HCT116 (cell line): Measurements from ENCODE around the gene CAMTA2. TPM values are rescaled to one million over a fixed set of nuclear protein-coding genes. Genes with fewer than 3 reads are reported as not detected.
A peak's percentile ranks its signal among the peaks of the same experiment; 100 is the strongest.

Experiments
- ATAC-seq: fragments of 200-7000 bp; cut with Tn5 transposase; 2 replicates; pipeline ENCODE4 v1.9.1; 2020; ENCODE audit warnings: mild to moderate bottlenecking, moderate library complexity
- BruUV-seq: library from RNA; stranded (reverse); fragments of 400-500 nt; replicated peaks from 2 replicates; lab custom pipeline; 2021; lab: Mats Ljungman, UMichigan
- CTCF ChIA-PET: fragments of 300-600 bp; sonication (Branson Sonifier 250); formaldehyde crosslinking; loops from one replicate; lab custom pipeline; 2021; ENCODE audit warnings: antibody characterized with exemption; lab: Charles Lee
- POLR2A ChIA-PET: fragments of 300-600, 350-600 bp; sonication (Branson Sonifier 250); formaldehyde crosslinking; loops from one replicate; lab custom pipeline; 2021; ENCODE audit warnings: antibody characterized with exemption; lab: Charles Lee
- RAD21 ChIA-PET, 2 experiments: fragments of 300-600 bp; sonication (Branson Sonifier 250); formaldehyde crosslinking; loops; one replicate each; lab custom pipeline; 2023; ENCODE audit warnings: low total read pairs in 2 of 2; ENCODE audit not compliant: uncharacterized antibody in 2 of 2, unreplicated experiment in 2 of 2, low non-redundant PET in 1 of 2; lab: Charles Lee
- DNase-seq: peaks from one replicate; pipeline ENCODE4 v3.0.0-alpha.2; 2010; ENCODE audit warnings: low read depth, low spot score
- H2AFZ ChIP-seq: fragments of 200-600 bp; shearing (Covaris generic), sonication (generic); 2 replicates; pipeline ENCODE4 v1.6.1; 2017; ENCODE audit warnings: low read depth, mixed run types, mixed read lengths, antibody characterized with exemption, low read length; ENCODE audit not compliant: poor library complexity, severe bottlenecking
- H3K27ac ChIP-seq: 2 replicates; pipeline ENCODE4 v1.5.1; 2012; ENCODE audit warnings: low read depth, low read length
- H3K27me3 ChIP-seq: fragments of 200-600 bp; sonication (generic); 2 replicates; pipeline ENCODE4 v1.6.1; 2016; ENCODE audit warnings: mixed run types, low read length, mixed read lengths; ENCODE audit not compliant: insufficient read depth
- H3K36me3 ChIP-seq, 2 experiments: fragments of 200-500 bp in 1 of 2; fragments of 200-600 bp in 1 of 2; sonication (Bioruptor generic) in 1 of 2; sonication (generic) in 1 of 2; 2 replicates each; pipeline versions ENCODE4 v1.5.1 to v1.6.1; 2014 to 2016; ENCODE audit warnings: low read length in 2 of 2, inconsistent platforms in 1 of 2, mixed read lengths in 1 of 2, mixed run types in 1 of 2; ENCODE audit not compliant: insufficient read depth in 2 of 2, control insufficient read depth in 1 of 2
- H3K4me1 ChIP-seq, 2 experiments: fragments of 200-600 bp in 1 of 2; sonication (generic) in 1 of 2; 2 replicates each; pipeline versions ENCODE4 v1.5.1 to v1.6.1; 2012 to 2017; ENCODE audit warnings: low read length in 2 of 2, inconsistent platforms in 1 of 2, mild to moderate bottlenecking in 1 of 2, mixed read lengths in 1 of 2, mixed run types in 1 of 2, moderate library complexity in 1 of 2; ENCODE audit not compliant: insufficient read depth in 2 of 2, control insufficient read depth in 1 of 2
- H3K4me2 ChIP-seq: fragments of 200-600 bp; sonication (generic); 2 replicates; pipeline ENCODE4 v1.6.1; 2017; ENCODE audit warnings: mixed run types, low read length, mixed read lengths
- H3K4me3 ChIP-seq, 2 experiments: fragments of 200-600 bp in 1 of 2; sonication (generic) in 1 of 2; replicated peaks in 1 of 2; 2 replicates each; pipeline ENCODE4 v1.5.1; 2011 to 2016; ENCODE audit warnings: low read length in 2 of 2, control low read depth in 1 of 2, low read depth in 1 of 2, mild to moderate bottlenecking in 1 of 2, mixed read lengths in 1 of 2, mixed run types in 1 of 2
- H3K79me2 ChIP-seq: fragments of 200-600 bp; sonication (generic); 2 replicates; pipeline ENCODE4 v1.6.1; 2017; ENCODE audit warnings: mild to moderate bottlenecking, mixed run types, low read length, moderate library complexity, mixed read lengths; ENCODE audit not compliant: insufficient read depth
- H3K9ac ChIP-seq: fragments of 200-600 bp; sonication (generic); 2 replicates; pipeline ENCODE4 v1.6.1; 2016; ENCODE audit warnings: low read length, mixed read lengths
- H3K9me2 ChIP-seq: fragments of 200-600 bp; sonication (generic), shearing (Covaris generic); 2 replicates; pipeline ENCODE4 v1.6.1; 2017; ENCODE audit warnings: mixed run types, mild to moderate bottlenecking, moderate library complexity; ENCODE audit not compliant: insufficient read depth
- H3K9me3 ChIP-seq, 2 experiments: fragments of 200-500 bp in 1 of 2; fragments of 200-600 bp in 1 of 2; sonication (Bioruptor generic) in 1 of 2; sonication (generic) in 1 of 2; 2 replicates each; pipeline ENCODE4 v1.6.1; 2014 to 2017; ENCODE audit warnings: low read length in 2 of 2, mixed read lengths in 2 of 2, inconsistent platforms in 1 of 2, low read depth in 1 of 2, mild to moderate bottlenecking in 1 of 2, mixed run types in 1 of 2, moderate library complexity in 1 of 2; ENCODE audit not compliant: control insufficient read depth in 1 of 2, insufficient read depth in 1 of 2
- H4K20me1 ChIP-seq: fragments of 200-600 bp; sonication (generic), shearing (Covaris generic); 2 replicates; pipeline ENCODE4 v1.6.1; 2017; ENCODE audit warnings: mixed run types, mild to moderate bottlenecking, moderate library complexity; ENCODE audit not compliant: insufficient read depth
- CBX3 ChIP-seq: IDR thresholded peaks from 2 replicates; pipeline ENCODE4 v1.6.1; 2012; ENCODE audit warnings: low read depth
- EZH2 ChIP-seq: fragments of 200-600 bp; sonication (generic); IDR thresholded peaks from 2 replicates; pipeline ENCODE4 v1.6.1; 2017; ENCODE audit warnings: antibody characterized with exemption, mixed run types
- JUND ChIP-seq: IDR thresholded peaks from 2 replicates; pipeline ENCODE4 v1.6.1; 2012
- RAD21 ChIP-seq: IDR thresholded peaks from 2 replicates; pipeline ENCODE4 v1.6.1; 2012; ENCODE audit warnings: low read depth, mild to moderate bottlenecking
- REST ChIP-seq: IDR thresholded peaks from 2 replicates; pipeline ENCODE4 v1.6.1; 2012; ENCODE audit warnings: low read depth
- SIN3A ChIP-seq: IDR thresholded peaks from 2 replicates; pipeline ENCODE4 v1.6.1; 2012; ENCODE audit warnings: low read depth
- SP1 ChIP-seq: IDR thresholded peaks from 2 replicates; pipeline ENCODE4 v1.6.1; 2012; ENCODE audit warnings: low read depth
- TCF7L2 ChIP-seq: IDR thresholded peaks from 2 replicates; pipeline ENCODE4 v1.7.0; 2011; ENCODE audit warnings: borderline replicate concordance, inconsistent platforms; ENCODE audit not compliant: insufficient read depth, insufficient read length; ENCODE audit errors: extremely low read depth
- YY1 ChIP-seq: IDR thresholded peaks from 2 replicates; pipeline ENCODE4 v1.6.1; 2011; ENCODE audit warnings: low read length, low read depth, moderate library complexity, mild to moderate bottlenecking; ENCODE audit not compliant: insufficient replicate concordance; ENCODE audit errors: extremely low read depth
- intact Hi-C: fragments of 100-400 bp; cut with micrococcal nuclease; formaldehyde crosslinking; loops from 2 replicates; pipeline ENCODE4 v1.10.0; 2022
- total RNA-seq: library from RNA; stranded (reverse); gene quantifications from one replicate; pipeline ENCODE4 v1.2.1, GENCODE V29; 2021; ENCODE audit not compliant: unreplicated experiment
- TF ChIP-seq, protein P1 (sequence below), 3 experiments: fragments of 200-600 bp in 1 of 3; sonication (generic) in 1 of 3; IDR thresholded peaks in 2 of 3; conservative IDR thresholded peaks in 1 of 3; 2 replicates each; pipeline ENCODE4 v1.5.1; 2012 to 2017; ENCODE audit warnings: low read depth in 2 of 3, low read length in 2 of 3, antibody characterized with exemption in 1 of 3, borderline replicate concordance in 1 of 3, control low read depth in 1 of 3, mild to moderate bottlenecking in 1 of 3, mixed read lengths in 1 of 3, mixed run types in 1 of 3, moderate library complexity in 1 of 3; ENCODE audit not compliant: insufficient read depth in 1 of 3

The CAMTA2 gene
- total RNA-seq, 1 experiment from 2014 or later = 37.8 TPM

- TF ChIP-seq SP1 (no peak), YY1 (no peak)
- TF ChIP-seq, all 23 proteins: peak for 0
- Histone ChIP-seq H3K27me3 (no peaks in the 10 kb centered on the region), H3K9ac (no peak overlapping the region), H3K4me1 (peaks cover 13 to 44% of the 10 kb centered on the region in 2 experiments), H3K27ac (no peak overlapping the region), H4K20me1 (no peaks in the 10 kb centered on the region), H3K79me2 (peaks cover 11% of the 10 kb centered on the region; the same call in 1 of the 2 replicates), H3K9me2 (no peaks in the 10 kb centered on the region), H3K4me3 (no peak overlapping the region), H3K36me3 (no peaks in the 10 kb centered on the region), H2AFZ (no peak overlapping the region), H3K4me2 (no peak overlapping the region), H3K9me3 (no peaks in the 10 kb centered on the region)
- ChIA-PET POLR2A (interaction anchor here (1.4 to 1.5 kb wide), 2 partner anchors 13 to 15 kb away, joined by 3 to 7 read pairs; no protein-coding TSS in a partner anchor), CTCF (no interaction called here), RAD21 (no interaction called here)
- ATAC-seq (no peak), DNase-seq (no peak)
- no TSS peak for BruUV-seq
- intact Hi-C loops = no loop called here
These were observed 34.0 kb downstream of the CAMTA2 start for GRCh38 chr17:4953451-4953961.

DNA sequence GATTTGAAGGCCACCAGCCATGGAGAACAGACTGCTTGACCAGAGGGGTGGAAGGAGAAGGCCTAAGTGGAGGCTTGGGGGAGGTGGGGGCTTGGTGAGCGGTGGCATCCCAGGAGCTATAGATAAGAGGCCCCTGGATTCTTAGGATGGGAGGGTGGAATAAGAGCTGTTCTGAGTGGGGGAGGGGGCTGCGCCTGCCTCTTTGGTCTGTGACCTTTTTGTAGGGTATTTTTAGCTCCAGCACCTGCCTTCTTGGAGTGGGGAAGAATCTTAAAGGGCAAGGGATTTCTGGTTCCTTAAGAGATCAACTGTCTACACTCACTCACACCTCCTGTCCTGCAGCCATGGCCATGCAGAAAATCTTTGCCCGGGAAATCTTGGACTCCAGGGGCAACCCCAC is 36.0 kb downstream of the CAMTA2 start:
- peaks cover 7% of the 10 kb centered on the region; the same call in 1 of the 2 replicates for H4K20me1 ChIP-seq
- DNase-seq = no peak
- TF ChIP-seq, protein P1, sequence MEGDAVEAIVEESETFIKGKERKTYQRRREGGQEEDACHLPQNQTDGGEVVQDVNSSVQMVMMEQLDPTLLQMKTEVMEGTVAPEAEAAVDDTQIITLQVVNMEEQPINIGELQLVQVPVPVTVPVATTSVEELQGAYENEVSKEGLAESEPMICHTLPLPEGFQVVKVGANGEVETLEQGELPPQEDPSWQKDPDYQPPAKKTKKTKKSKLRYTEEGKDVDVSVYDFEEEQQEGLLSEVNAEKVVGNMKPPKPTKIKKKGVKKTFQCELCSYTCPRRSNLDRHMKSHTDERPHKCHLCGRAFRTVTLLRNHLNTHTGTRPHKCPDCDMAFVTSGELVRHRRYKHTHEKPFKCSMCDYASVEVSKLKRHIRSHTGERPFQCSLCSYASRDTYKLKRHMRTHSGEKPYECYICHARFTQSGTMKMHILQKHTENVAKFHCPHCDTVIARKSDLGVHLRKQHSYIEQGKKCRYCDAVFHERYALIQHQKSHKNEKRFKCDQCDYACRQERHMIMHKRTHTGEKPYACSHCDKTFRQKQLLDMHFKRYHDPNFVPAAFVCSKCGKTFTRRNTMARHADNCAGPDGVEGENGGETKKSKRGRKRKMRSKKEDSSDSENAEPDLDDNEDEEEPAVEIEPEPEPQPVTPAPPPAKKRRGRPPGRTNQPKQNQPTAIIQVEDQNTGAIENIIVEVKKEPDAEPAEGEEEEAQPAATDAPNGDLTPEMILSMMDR (IDR thresholded peaks at IDR 0.05 in 2 of 3, conservative IDR thresholded peaks at IDR 0.05 in 1 of 3; ENCODE audit: borderline replicate concordance in 1 of 3, insufficient read depth in 1 of 3, low read depth in 2 of 3, low read length in 2 of 3) = no peak
- no peak for TF ChIP-seq YY1
- TF ChIP-seq EZH2 = no peak
- TF ChIP-seq JUND = no peak
- TF ChIP-seq RAD21 = no peak
- TF ChIP-seq REST = no peak
- no peak for TF ChIP-seq CBX3
- no peak for TF ChIP-seq SIN3A
- no peak for TF ChIP-seq TCF7L2
- ChIA-PET CTCF (no interaction called here), RAD21 (no interaction called here), POLR2A (interaction anchor here (1.7 to 3.0 kb wide), 2 partner anchors 11 to 16 kb away, joined by 8 to 22 read pairs; partner anchors contain the start of genes RNF167, SLC25A11 and SPAG7)
- ATAC-seq = no peak
- peak overlapping the region; percentile 100 for H3K4me2 ChIP-seq
- no TSS peak for BruUV-seq
- peak overlapping the region in 1 of 2 experiments; percentile 96; a peak in 2 of 4 replicates for H3K4me3 ChIP-seq
- peaks cover 17 to 50% of the 10 kb centered on the region in 2 experiments for H3K4me1 ChIP-seq
- no peaks in the 10 kb centered on the region for H3K9me2 ChIP-seq
- intact Hi-C loops = no loop called here
- no peaks in the 10 kb centered on the region for H3K27me3 ChIP-seq
- H3K27ac ChIP-seq = peak overlapping the region; percentile 99
- H3K9me3 ChIP-seq = no peaks in the 10 kb centered on the region
- H3K9ac ChIP-seq = peak overlapping the region; percentile 97
- no peak overlapping the region for H2AFZ ChIP-seq
- peaks cover 0 to 10% of the 10 kb centered on the region in 2 experiments; a peak in 1 of 4 replicates for H3K36me3 ChIP-seq
- peaks cover 31% of the 10 kb centered on the region for H3K79me2 ChIP-seq
